Measurements from ENCODE around the gene TK1. TPM values are rescaled to one million over a fixed set of nuclear protein-coding genes. Genes with fewer than 3 reads are reported as not detected.

The TK1 gene
- total and polyA plus RNA-seq, 3 donors from 2014 or later = 3.9 to 5.7 (median 4.8) TPM

GRCh38 chr17:78125138-78125913 lies 61.5 kb downstream of the TK1 start:
- WGBS, 2 donors = 83 to 89% methylated on average over 16 to 36 of the region's 39 CpGs
- H3K4me1 ChIP-seq = peaks cover 25% of the 10 kb centered on the region
- no peak for DNase-seq
- no peaks in the 10 kb centered on the region for H3K9me3 ChIP-seq
- no peaks in the 10 kb centered on the region for H3K27me3 ChIP-seq
- no peak overlapping the region for H3K4me3 ChIP-seq
- intact Hi-C loops (cut with DNase I; ENCODE audit: low total_unique reads) = no loop called here
- H3K27ac ChIP-seq = no peak overlapping the region
- no peaks in the 10 kb centered on the region for H3K36me3 ChIP-seq (ENCODE audit: low read depth, missing control alignments)
- TF ChIP-seq CTCF (IDR thresholded peaks at IDR 0.05) (no peak), POLR2A (IDR thresholded peaks at IDR 0.05) (no peak)

- TF ChIP-seq CTCF (IDR thresholded peaks at IDR 0.05) = no peak
- no peak overlapping the region for H3K27ac ChIP-seq
- intact Hi-C loops (cut with DNase I; ENCODE audit: low total_unique reads) = no loop called here
- peaks cover 25% of the 10 kb centered on the region for H3K4me1 ChIP-seq
- H3K36me3 ChIP-seq (ENCODE audit: low read depth, missing control alignments) = no peaks in the 10 kb centered on the region
- H3K9me3 ChIP-seq = no peaks in the 10 kb centered on the region
- H3K4me3 ChIP-seq = no peak overlapping the region
- 89 to 90% methylated on average over 7 to 9 of the region's 12 CpGs for WGBS, 2 donors
- H3K27me3 ChIP-seq = no peaks in the 10 kb centered on the region
- DNase-seq = no peak
Measured at GRCh38 chr17:78124836-78125137, 62.1 kb downstream of the TK1 start.

Small RNA genes lying within 50 kb of the gene (small RNA-seq; reads per million reads assigned to genes)
- 0.09 to 0.55 reads per million in 2 donors for gene AC087645.1

Other genes starting within 250 kb of the TK1 start
- 10 to 100 TPM; 27.4 to 35.6 TPM for gene TNRC6C, start 228.3 kb downstream of the TK1 start, total RNA-seq
- gene TNRC6C, start 228.3 kb downstream of the TK1 start, polyA plus RNA-seq (ENCODE audit: insufficient read depth, low read depth, low replicate concordance) = 26.2 TPM
- gene TMC6, start 58.3 kb downstream of the TK1 start, total RNA-seq = 10 to 100 TPM; 18.0 to 20.3 TPM
- 10.8 TPM for gene TMC6, start 58.3 kb downstream of the TK1 start, polyA plus RNA-seq (ENCODE audit: insufficient read depth, low read depth, low replicate concordance)
- 1 to 10 TPM; 3.5 to 9.3 TPM for gene TMC8, start 56.3 kb downstream of the TK1 start, total RNA-seq
- gene TMC8, start 56.3 kb downstream of the TK1 start, polyA plus RNA-seq (ENCODE audit: insufficient read depth, low read depth, low replicate concordance) = 5.6 TPM
- gene C17orf99, start 40.7 kb downstream of the TK1 start, total RNA-seq = 1 to 10 TPM; 1.1 to 1.3 TPM
- gene C17orf99, start 40.7 kb downstream of the TK1 start, polyA plus RNA-seq (ENCODE audit: insufficient read depth, low read depth, low replicate concordance) = not detected
- 10 to 100 TPM; 68.7 to 70.6 TPM for gene SYNGR2, start 18.5 kb downstream of the TK1 start, total RNA-seq
- gene SYNGR2, start 18.5 kb downstream of the TK1 start, polyA plus RNA-seq (ENCODE audit: insufficient read depth, low read depth, low replicate concordance) = 63.7 TPM
- gene AFMID, start 310 bp upstream of the TK1 start, total RNA-seq = 10 to 100 TPM; 59.4 to 82.2 TPM
- gene AFMID, start 310 bp upstream of the TK1 start, polyA plus RNA-seq (ENCODE audit: insufficient read depth, low read depth, low replicate concordance) = 36.1 TPM
- gene BIRC5, start 27.2 kb upstream of the TK1 start, total RNA-seq = 10 to 100 TPM; 12.4 to 28.1 TPM
- gene BIRC5, start 27.2 kb upstream of the TK1 start, polyA plus RNA-seq (ENCODE audit: insufficient read depth, low read depth, low replicate concordance) = 58.5 TPM
- not detected for gene TMEM235, start 44.6 kb upstream of the TK1 start, total RNA-seq
- not detected for gene TMEM235, start 44.6 kb upstream of the TK1 start, polyA plus RNA-seq (ENCODE audit: insufficient read depth, low read depth, low replicate concordance)
- 10 to 100 TPM in 1 of 2 donors, 1 to 10 TPM in 1; 2.2 to 17.8 TPM for gene SOCS3, start 173.0 kb upstream of the TK1 start, total RNA-seq
- gene SOCS3, start 173.0 kb upstream of the TK1 start, polyA plus RNA-seq (ENCODE audit: insufficient read depth, low read depth, low replicate concordance) = 9.6 TPM
- gene PGS1, start 191.6 kb upstream of the TK1 start, total RNA-seq = 10 to 100 TPM; 50.4 to 58.4 TPM
- 34.9 TPM for gene PGS1, start 191.6 kb upstream of the TK1 start, polyA plus RNA-seq (ENCODE audit: insufficient read depth, low read depth, low replicate concordance)